ENCODE results near the gene SVOP. TPM values are rescaled to one million over a fixed set of nuclear protein-coding genes. Genes with fewer than 3 reads are reported as not detected.

Gene SVOP
- total and polyA plus RNA-seq, 4 donors: 0.10 TPM; not detected in 3

- DNase-seq (ENCODE audit: low spot score): no peak
- Histone ChIP-seq H3K9me3 (ENCODE audit: control insufficient read depth in 4 of 4, low read length in 3 of 4) (peaks cover 0 to 2% (median under 1%) of the 10 kb centered on the region in 4 donors), H3K4me1 (ENCODE audit: control insufficient read depth in 4 of 4, insufficient read depth in 4 of 4, low read length in 3 of 4) (peaks cover 0 to 3% (median 3%) of the 10 kb centered on the region in 4 donors), H3K27me3 (ENCODE audit: control insufficient read depth in 4 of 4, insufficient read depth in 4 of 4, low read length in 3 of 4) (no peaks in the 10 kb centered on the region), H3K27ac (ENCODE audit: low read depth in 1 of 2, low read length in 2 of 2) (no peak overlapping the region), H3K4me3 (ENCODE audit: low read depth in 1 of 3, low read length in 3 of 3) (no peak overlapping the region), H3K36me3 (ENCODE audit: control insufficient read depth in 4 of 4, insufficient read depth in 3 of 4, low read depth in 1 of 4, low read length in 3 of 4) (no peaks in the 10 kb centered on the region), H3K9ac (ENCODE audit: low read depth in 1 of 2, low read length in 2 of 2) (no peak overlapping the region)
- TF ChIP-seq EGR1 (IDR thresholded peaks at IDR 0.05; ENCODE audit: low read depth in 2 of 2) (no peak), RXRA (IDR thresholded peaks at IDR 0.05) (no peak), JUND (IDR thresholded peaks at IDR 0.05) (no peak), HNF4G (IDR thresholded peaks at IDR 0.05) (no peak), FOXA2 (IDR thresholded peaks at IDR 0.05) (no peak), RAD21 (IDR thresholded peaks at IDR 0.05) (no peak), SP1 (IDR thresholded peaks at IDR 0.05) (no peak), YY1 (IDR thresholded peaks at IDR 0.05) (no peak), HNF4A (conservative IDR thresholded peaks at IDR 0.05) (no peak), ATF3 (IDR thresholded peaks at IDR 0.05) (no peak), TAF1 (conservative IDR thresholded peaks at IDR 0.05) (no peak), MAX (IDR thresholded peaks at IDR 0.05) (no peak), REST (IDR thresholded peaks at IDR 0.05) (no peak), FOXA1 (IDR thresholded peaks at IDR 0.05) (no peak), CTCF (IDR thresholded peaks at IDR 0.05; ENCODE audit: low read depth, low read length, missing input control) (no peak), ZBTB33 (IDR thresholded peaks at IDR 0.05) (no peak), NR2F2 (IDR thresholded peaks at IDR 0.05) (no peak), GABPA (IDR thresholded peaks at IDR 0.05 in 1 of 2, conservative IDR thresholded peaks at IDR 0.05 in 1 of 2) (no peak)
Observed at GRCh38 chr12:108948367-108948766, 72.5 kb downstream of the SVOP start.
